ENCODE results near the gene GPC6. TPM values are rescaled to one million over a fixed set of nuclear protein-coding genes. Genes with fewer than 3 reads are reported as not detected.

GPC6 gene
- polyA plus RNA-seq, 2 of the 4 experiments (the other 2 are of a cell fraction) = 8.0 to 14.4 TPM

DNA sequence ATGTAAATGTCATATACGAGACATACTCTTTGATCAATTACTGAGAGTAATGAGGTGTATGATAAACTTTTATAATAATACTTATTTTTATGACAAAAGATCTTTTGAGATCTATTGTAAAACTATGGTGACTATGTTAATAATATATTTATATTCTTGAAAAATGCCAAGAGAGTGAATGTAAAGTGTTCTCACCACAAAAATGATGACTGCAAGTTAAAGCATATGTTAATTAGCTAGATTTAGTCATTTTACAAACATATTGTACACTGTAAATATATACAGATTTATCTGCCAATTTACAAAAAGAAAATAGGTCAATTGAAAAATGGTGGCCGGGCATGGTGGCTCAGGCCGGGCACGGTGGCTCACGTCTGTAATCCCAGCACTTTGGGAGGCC is 81.0 kb downstream of the GPC6 start:
- Histone ChIP-seq H3K4me3 (no peak overlapping the region), H3K4me2 (no peak overlapping the region), H3K9me3 (no peaks in the 10 kb centered on the region), H3K27ac (no peak overlapping the region), H3K4me1 (no peaks in the 10 kb centered on the region)
- CTCF ChIA-PET = no interaction called here
- TF ChIP-seq SMC3 (IDR thresholded peaks at IDR 0.05) (no peak), TFCP2L1 (CRISPR knock-in tag; IDR thresholded peaks at IDR 0.05) (no peak), JUNB (IDR thresholded peaks at IDR 0.05) (no peak), MAFK (IDR thresholded peaks at IDR 0.05; ENCODE audit: partially characterized antibody) (no peak), HOXB5 (CRISPR knock-in tag; IDR thresholded peaks at IDR 0.05) (no peak), SREBF2 (IDR thresholded peaks at IDR 0.05) (no peak), POLR2AphosphoS2 (conservative IDR thresholded peaks at IDR 0.05; ENCODE audit: low read length) (no peak), ZFP36 (IDR thresholded peaks at IDR 0.05; ENCODE audit: borderline replicate concordance, partially characterized antibody) (no peak), EP300 (IDR thresholded peaks at IDR 0.05) (no peak), HMGXB4 (CRISPR knock-in tag; IDR thresholded peaks at IDR 0.05; ENCODE audit: borderline replicate concordance) (no peak), NFE2L2 (conservative IDR thresholded peaks at IDR 0.05; ENCODE audit: low read length) (no peak), REST (IDR thresholded peaks at IDR 0.05) (no peak), ZC3H11A (IDR thresholded peaks at IDR 0.05) (no peak)
- TF ChIP-seq, protein P1, sequence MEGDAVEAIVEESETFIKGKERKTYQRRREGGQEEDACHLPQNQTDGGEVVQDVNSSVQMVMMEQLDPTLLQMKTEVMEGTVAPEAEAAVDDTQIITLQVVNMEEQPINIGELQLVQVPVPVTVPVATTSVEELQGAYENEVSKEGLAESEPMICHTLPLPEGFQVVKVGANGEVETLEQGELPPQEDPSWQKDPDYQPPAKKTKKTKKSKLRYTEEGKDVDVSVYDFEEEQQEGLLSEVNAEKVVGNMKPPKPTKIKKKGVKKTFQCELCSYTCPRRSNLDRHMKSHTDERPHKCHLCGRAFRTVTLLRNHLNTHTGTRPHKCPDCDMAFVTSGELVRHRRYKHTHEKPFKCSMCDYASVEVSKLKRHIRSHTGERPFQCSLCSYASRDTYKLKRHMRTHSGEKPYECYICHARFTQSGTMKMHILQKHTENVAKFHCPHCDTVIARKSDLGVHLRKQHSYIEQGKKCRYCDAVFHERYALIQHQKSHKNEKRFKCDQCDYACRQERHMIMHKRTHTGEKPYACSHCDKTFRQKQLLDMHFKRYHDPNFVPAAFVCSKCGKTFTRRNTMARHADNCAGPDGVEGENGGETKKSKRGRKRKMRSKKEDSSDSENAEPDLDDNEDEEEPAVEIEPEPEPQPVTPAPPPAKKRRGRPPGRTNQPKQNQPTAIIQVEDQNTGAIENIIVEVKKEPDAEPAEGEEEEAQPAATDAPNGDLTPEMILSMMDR (IDR thresholded peaks at IDR 0.05) = no peak
- ATAC-seq = no peak
- WGBS (ENCODE audit: missing lambda C conversion rate) = 70% methylated on average over 5 of the region's 5 CpGs
- DNase-seq (ENCODE audit: low read depth in 1 of 2, low spot score in 1 of 2) = no peak
- no peak for FAIRE-seq
- POLR2A ChIA-PET = no interaction called here

DNA sequence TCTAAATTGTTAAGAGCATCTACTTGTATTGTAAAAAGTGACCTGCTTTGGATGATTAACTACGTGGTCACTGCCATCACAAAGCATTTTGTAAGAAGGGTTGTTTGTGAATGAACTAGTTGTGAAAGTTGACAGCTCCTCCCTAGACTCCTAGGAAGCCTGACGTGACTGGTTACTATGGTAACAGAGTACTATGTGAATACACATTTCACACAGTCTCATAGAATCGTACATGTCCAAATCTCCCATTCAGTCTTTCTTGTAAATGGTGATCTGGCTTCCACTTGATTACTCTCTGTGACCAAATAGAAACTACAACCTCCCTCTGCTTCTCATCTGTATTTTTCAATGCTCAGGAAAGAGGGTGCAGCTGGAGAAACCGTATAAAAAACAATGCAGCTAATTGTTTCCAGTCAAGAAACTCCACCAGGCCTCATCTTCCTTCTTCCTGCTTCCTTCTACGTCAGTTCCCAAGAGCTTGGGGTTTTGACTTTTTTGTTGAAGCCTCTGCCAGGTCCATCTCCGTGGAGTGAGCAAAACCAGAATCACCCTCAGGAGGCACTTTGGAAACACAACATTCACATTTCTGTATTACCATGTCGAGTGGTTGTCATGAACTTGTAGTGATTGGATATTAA is 83.4 kb downstream of the GPC6 start:
- POLR2A ChIA-PET = no interaction called here
- no peak overlapping the region for H3K27ac ChIP-seq
- peak in 1 of 2 experiments; percentile 64 for DNase-seq (ENCODE audit: low read depth in 1 of 2, low spot score in 1 of 2)
- TF ChIP-seq CBX8 (IDR thresholded peaks at IDR 0.05) (no peak), NR3C1 (IDR thresholded peaks at IDR 0.05) (no peak), RFX5 (IDR thresholded peaks at IDR 0.05) (peak; percentile 76; the same call in 1 of the 2 replicates), CEBPB (IDR thresholded peaks at IDR 0.05) (no peak), MYC (IDR thresholded peaks at IDR 0.05; ENCODE audit: borderline replicate concordance, low read length) (no peak), MAX (IDR thresholded peaks at IDR 0.05) (no peak), HOXB13 (CRISPR knock-in tag; IDR thresholded peaks at IDR 0.05; ENCODE audit: low read depth) (no peak)
- TF ChIP-seq, protein P2, sequence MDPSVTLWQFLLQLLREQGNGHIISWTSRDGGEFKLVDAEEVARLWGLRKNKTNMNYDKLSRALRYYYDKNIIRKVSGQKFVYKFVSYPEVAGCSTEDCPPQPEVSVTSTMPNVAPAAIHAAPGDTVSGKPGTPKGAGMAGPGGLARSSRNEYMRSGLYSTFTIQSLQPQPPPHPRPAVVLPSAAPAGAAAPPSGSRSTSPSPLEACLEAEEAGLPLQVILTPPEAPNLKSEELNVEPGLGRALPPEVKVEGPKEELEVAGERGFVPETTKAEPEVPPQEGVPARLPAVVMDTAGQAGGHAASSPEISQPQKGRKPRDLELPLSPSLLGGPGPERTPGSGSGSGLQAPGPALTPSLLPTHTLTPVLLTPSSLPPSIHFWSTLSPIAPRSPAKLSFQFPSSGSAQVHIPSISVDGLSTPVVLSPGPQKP (IDR thresholded peaks at IDR 0.05; ENCODE audit: low read depth, low read length) = no peak
- 10% methylated on average over 7 of the region's 7 CpGs for WGBS (ENCODE audit: missing lambda C conversion rate)
- H3K9me3 ChIP-seq = no peaks in the 10 kb centered on the region
- peak overlapping the region; percentile 25; the same call in 2 of the 3 replicates for H3K4me2 ChIP-seq
- no peaks in the 10 kb centered on the region for H3K4me1 ChIP-seq
- H3K4me3 ChIP-seq = no peak overlapping the region
- CTCF ChIA-PET = no interaction called here
- ATAC-seq = peak; percentile 47 to 72; a peak in 4 of 6 replicates
- no peak for FAIRE-seq

All from A549 (cell line).